SKM-1 (cell line): Measurements from ENCODE around the gene SHISA8.
"Not testable (repeated sequence)": the region's sequence is repeated elsewhere in the genome, so short reads cannot be mapped to it uniquely, and the experiment has no call there.

ENCODE experiments used
- DNase-seq: peaks from one replicate; lab custom pipeline; 2025; ENCODE audit not compliant: unreplicated experiment; lab: John Stamatoyannopoulos, UW

SHISA8 gene

GRCh38 chr22:41915035-41915785, at the start of gene SHISA8:
Gene SHISA8, minus strand, starts transcription at chr22:41915074. Its CDS starts 407 bp downstream, at chr22:41914667.
- no peak for DNase-seq

- DNase-seq = no peak
These were observed 49.2 kb upstream of the SHISA8 start for GRCh38 chr22:41964112-41964491.

GRCh38 chr22:41963453-41964111, 48.7 kb upstream of the SHISA8 start:
- DNase-seq = peak; percentile 44

GRCh38 chr22:41957941-41958556, 43.2 kb upstream of the SHISA8 start:
- no peak for DNase-seq

- no peak for DNase-seq
These were observed 37.8 kb upstream of the SHISA8 start for GRCh38 chr22:41952713-41953112.

- DNase-seq = no peak
These were observed 37.1 kb upstream of the SHISA8 start, which contains the start of gene SMIM45 for GRCh38 chr22:41951898-41952474. Gene SMIM45, plus strand, starts transcription at chr22:41952150.

GRCh38 chr22:41949297-41949965, 34.6 kb upstream of the SHISA8 start:
- DNase-seq = no peak

GRCh38 chr22:41948928-41949296, 34.0 kb upstream of the SHISA8 start:
- DNase-seq = not testable (repeated sequence)

GRCh38 chr22:41948142-41948541, 33.3 kb upstream of the SHISA8 start:
- no peak for DNase-seq

GRCh38 chr22:41947424-41948080, 32.7 kb upstream of the SHISA8 start:
- DNase-seq = no peak

- peak; percentile 96 for DNase-seq
These were observed 32.0 kb upstream of the SHISA8 start, which contains the start of gene CENPM for GRCh38 chr22:41946629-41947423. Gene CENPM, minus strand, starts transcription at chr22:41947152. Its CDS starts 76 bp downstream, at chr22:41947076.

GRCh38 chr22:41943661-41944209, 28.9 kb upstream of the SHISA8 start:
- DNase-seq = no peak

- peak; percentile 34 for DNase-seq
These were observed 26.2 kb upstream of the SHISA8 start for GRCh38 chr22:41940832-41941765.

GRCh38 chr22:41939981-41940831, 25.3 kb upstream of the SHISA8 start:
- DNase-seq = no peak

- no peak for DNase-seq
These were observed 22.0 kb upstream of the SHISA8 start for GRCh38 chr22:41936894-41937169.

- DNase-seq = no peak
These were observed 20.6 kb upstream of the SHISA8 start for GRCh38 chr22:41935509-41935908.

- no peak for DNase-seq
These were observed 20.1 kb upstream of the SHISA8 start for GRCh38 chr22:41935015-41935351.
